HG02884 (cell line): Measurements from ENCODE around the gene ZNF578.
"Not testable (repeated sequence)": the region's sequence is repeated elsewhere in the genome, so short reads cannot be mapped to it uniquely, and the experiment has no call there.

ENCODE experiments used
- ATAC-seq: cut with Tn5 transposase; IDR thresholded peaks from one replicate; pipeline ENCODE4 v1.9.1; 2021; ENCODE audit warnings: mild to moderate bottlenecking, moderate library complexity; ENCODE audit not compliant: unreplicated experiment

ZNF578 gene

GRCh38 chr19:52507266-52507665 lies 53.9 kb downstream of the ZNF578 start:
- ATAC-seq, result no peak

- ATAC-seq, result no peak
Observed at GRCh38 chr19:52516191-52516590, 62.8 kb downstream of the ZNF578 start.

GRCh38 chr19:52518646-52519045 lies 65.3 kb downstream of the ZNF578 start:
- no peak for ATAC-seq

- not testable (repeated sequence) for ATAC-seq
Observed at GRCh38 chr19:52519175-52519574, 65.8 kb downstream of the ZNF578 start.

- ATAC-seq, result no peak
Observed at GRCh38 chr19:52520013-52520412, 66.7 kb downstream of the ZNF578 start.

GRCh38 chr19:52522551-52522950 lies 69.2 kb downstream of the ZNF578 start:
- ATAC-seq, result no peak

GRCh38 chr19:52524086-52524485 lies 70.7 kb downstream of the ZNF578 start:
- ATAC-seq, result no peak

GRCh38 chr19:52527134-52527955 lies 74.0 kb downstream of the ZNF578 start, which contains the start of gene ZNF808:
TSS of gene ZNF808 (plus strand) at chr19:52527668. CDS start at chr19:52543285, 15,617 bp downstream.
- peak; percentile 79 for ATAC-seq

GRCh38 chr19:52527956-52528351 lies 74.6 kb downstream of the ZNF578 start:
- no peak for ATAC-seq

- ATAC-seq, result no peak
Observed at GRCh38 chr19:52532480-52532879, 79.1 kb downstream of the ZNF578 start.

GRCh38 chr19:52533901-52534300 lies 80.5 kb downstream of the ZNF578 start:
- no peak for ATAC-seq

GRCh38 chr19:52535385-52535770 lies 82.0 kb downstream of the ZNF578 start:
- ATAC-seq, result not testable (repeated sequence)

- ATAC-seq, result no peak
Observed at GRCh38 chr19:52535771-52536447, 82.6 kb downstream of the ZNF578 start.

GRCh38 chr19:52536448-52536800 lies 83.1 kb downstream of the ZNF578 start:
- ATAC-seq, result no peak

GRCh38 chr19:52538815-52539214 lies 85.5 kb downstream of the ZNF578 start:
- not testable (repeated sequence) for ATAC-seq

GRCh38 chr19:52541176-52541575 lies 87.8 kb downstream of the ZNF578 start:
- not testable (repeated sequence) for ATAC-seq

- ATAC-seq, result no peak
Observed at GRCh38 chr19:52541608-52542007, 88.3 kb downstream of the ZNF578 start.

GRCh38 chr19:52542541-52542940 lies 89.2 kb downstream of the ZNF578 start:
- ATAC-seq, result not testable (repeated sequence)

GRCh38 chr19:52542984-52543664 lies 89.8 kb downstream of the ZNF578 start:
- ATAC-seq, result no peak

GRCh38 chr19:52554216-52554971 lies 101.0 kb downstream of the ZNF578 start:
- no peak for ATAC-seq
